Renal cortical epithelial cell (primary cell): Measurements from ENCODE around the gene ACAT2. TPM values are rescaled to one million over a fixed set of nuclear protein-coding genes. Genes with fewer than 3 reads are reported as not detected.
"Not testable (repeated sequence)": the region's sequence is repeated elsewhere in the genome, so short reads cannot be mapped to it uniquely, and the experiment has no call there.

Experiments used
- DNase-seq: peaks from one replicate; pipeline ENCODE4 v3.0.0-alpha.2; 2011; ENCODE audit warnings: low read depth
- total RNA-seq: library from RNA; depleted of rRNA; stranded (reverse); fragments of >200 nt; gene quantifications from 2 replicates; pipeline ENCODE4 v1.2.3, GENCODE V29; 2014

ACAT2 gene
- total RNA-seq, 1 donor from 2014 or later = 17.4 TPM

- no peak for DNase-seq
These were observed 51.9 kb downstream of the ACAT2 start for GRCh38 chr6:159813781-159814180.

- no peak for DNase-seq
These were observed 53.6 kb downstream of the ACAT2 start for GRCh38 chr6:159815410-159815809.

- not testable (repeated sequence) for DNase-seq
These were observed 54.9 kb downstream of the ACAT2 start for GRCh38 chr6:159816775-159817174.

GRCh38 chr6:159817951-159818739, 56.3 kb downstream of the ACAT2 start:
- DNase-seq = no peak

- DNase-seq = no peak
These were observed 57.3 kb downstream of the ACAT2 start for GRCh38 chr6:159819098-159819497.

GRCh38 chr6:159819932-159820640, 58.2 kb downstream of the ACAT2 start:
- DNase-seq = no peak

GRCh38 chr6:159821122-159821521, 59.3 kb downstream of the ACAT2 start:
- no peak for DNase-seq

- no peak for DNase-seq
These were observed 59.9 kb downstream of the ACAT2 start for GRCh38 chr6:159821726-159822125.

- DNase-seq = no peak
These were observed 62.1 kb downstream of the ACAT2 start for GRCh38 chr6:159823953-159824352.

GRCh38 chr6:159824690-159825089, 62.8 kb downstream of the ACAT2 start:
- DNase-seq = not testable (repeated sequence)

- DNase-seq = no peak
These were observed 64.2 kb downstream of the ACAT2 start for GRCh38 chr6:159826004-159826403.

- DNase-seq = no peak
These were observed 65.3 kb downstream of the ACAT2 start for GRCh38 chr6:159826968-159827647.

- DNase-seq = peak; percentile 6
These were observed 66.2 kb downstream of the ACAT2 start for GRCh38 chr6:159828074-159828473.

Other genes with a start within 250 kb of the ACAT2 start
- gene SOD2, start 68.8 kb upstream of the ACAT2 start, total RNA-seq = 2,050 and 3,674 TPM in 2 replicates
- gene WTAP, start 34.5 kb upstream of the ACAT2 start, total RNA-seq = 135 and 146 TPM in 2 replicates
- gene TCP1, start 27.6 kb downstream of the ACAT2 start, total RNA-seq = 309 and 384 TPM in 2 replicates
- 64.8 and 127 TPM in 2 replicates for gene MRPL18, start 28.4 kb downstream of the ACAT2 start, total RNA-seq
- gene PNLDC1, start 38.2 kb downstream of the ACAT2 start, total RNA-seq = not detected in 2 replicates
- gene MAS1, start 128.9 kb downstream of the ACAT2 start, total RNA-seq = not detected in 2 replicates
- gene IGF2R, start 207.0 kb downstream of the ACAT2 start, total RNA-seq = 147 and 267 TPM in 2 replicates